Measurements from ENCODE around the gene ABTB1. TPM values are rescaled to one million over a fixed set of nuclear protein-coding genes. Genes with fewer than 3 reads are reported as not detected.

The ABTB1 gene
- total and polyA plus RNA-seq, 9 of the 15 experiments (the other 6 are each of a cell fraction or from before 2014, with no cell fraction given) = 0.04 to 2.3 (median 0.55) TPM; not detected in 1

DNA sequence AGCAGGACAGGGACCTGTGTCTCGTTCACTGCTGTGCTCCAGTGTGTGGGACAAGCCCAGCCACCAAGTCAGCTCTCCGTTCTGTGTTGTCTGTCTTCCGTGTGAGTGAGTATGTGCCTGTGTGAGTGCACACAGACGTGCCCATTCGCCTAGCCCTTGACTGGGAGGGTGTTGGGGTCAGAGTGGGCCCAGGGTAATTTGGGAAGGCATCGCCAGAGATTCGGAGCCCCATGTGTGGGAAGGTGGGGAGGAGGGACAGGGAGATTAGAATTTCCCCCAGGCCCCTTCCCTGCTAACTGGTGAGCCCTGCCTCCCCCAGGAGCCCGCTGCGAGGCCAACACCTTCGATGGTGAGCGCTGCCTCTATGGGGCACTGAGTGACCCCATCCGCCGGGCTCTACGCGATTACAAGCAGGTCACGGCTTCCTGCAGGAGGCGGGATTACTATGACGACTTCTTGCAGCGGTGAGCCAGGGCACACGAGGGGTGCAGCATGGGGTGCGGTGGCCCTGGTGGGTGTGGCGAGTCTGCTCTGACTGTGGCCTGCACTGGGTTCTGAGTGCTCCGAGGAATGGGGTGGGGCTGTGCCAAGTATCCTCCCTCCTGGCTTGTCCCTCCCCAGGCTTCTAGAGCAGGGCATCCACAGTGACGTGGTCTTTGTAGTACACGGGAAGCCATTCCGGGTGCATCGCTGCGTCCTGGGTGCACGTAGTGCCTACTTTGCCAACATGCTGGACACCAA is 3.1 kb downstream of the ABTB1 start:
- in situ Hi-C loops (cut with MboI) (no loop called here), intact Hi-C loops (cut with micrococcal nuclease) (no loop called here)
- DNase-seq (ENCODE audit: extremely low read depth in 1 of 4, low spot score in 3 of 4) (no peak), FAIRE-seq (no peak), ATAC-seq (no peak)
- no peaks in the 10 kb centered on the region for H3K27me3 ChIP-seq (ENCODE audit: control insufficient read depth in 2 of 2, insufficient read depth in 2 of 2, low read length in 2 of 2)
- no peak overlapping the region for H2AFZ ChIP-seq (ENCODE audit: low read depth, low read length)
- no peaks in the 10 kb centered on the region for H3K9me1 ChIP-seq (ENCODE audit: control insufficient read depth, insufficient read depth, low read length)
- H3K36me3 ChIP-seq (ENCODE audit: control insufficient read depth, insufficient read depth, low read length) = no peaks in the 10 kb centered on the region
- no peak overlapping the region for H3K9ac ChIP-seq (ENCODE audit: insufficient read depth in 1 of 2, low read depth in 2 of 2, low read length in 2 of 2)
- H3K27ac ChIP-seq (ENCODE audit: extremely low read depth, low read depth, low read length) = no peak overlapping the region
- CTCF ChIA-PET (ENCODE audit: low intra/inter-chr PET ratio) = no interaction called here
- no peak overlapping the region for H3K4me3 ChIP-seq
- TF ChIP-seq, protein P1, sequence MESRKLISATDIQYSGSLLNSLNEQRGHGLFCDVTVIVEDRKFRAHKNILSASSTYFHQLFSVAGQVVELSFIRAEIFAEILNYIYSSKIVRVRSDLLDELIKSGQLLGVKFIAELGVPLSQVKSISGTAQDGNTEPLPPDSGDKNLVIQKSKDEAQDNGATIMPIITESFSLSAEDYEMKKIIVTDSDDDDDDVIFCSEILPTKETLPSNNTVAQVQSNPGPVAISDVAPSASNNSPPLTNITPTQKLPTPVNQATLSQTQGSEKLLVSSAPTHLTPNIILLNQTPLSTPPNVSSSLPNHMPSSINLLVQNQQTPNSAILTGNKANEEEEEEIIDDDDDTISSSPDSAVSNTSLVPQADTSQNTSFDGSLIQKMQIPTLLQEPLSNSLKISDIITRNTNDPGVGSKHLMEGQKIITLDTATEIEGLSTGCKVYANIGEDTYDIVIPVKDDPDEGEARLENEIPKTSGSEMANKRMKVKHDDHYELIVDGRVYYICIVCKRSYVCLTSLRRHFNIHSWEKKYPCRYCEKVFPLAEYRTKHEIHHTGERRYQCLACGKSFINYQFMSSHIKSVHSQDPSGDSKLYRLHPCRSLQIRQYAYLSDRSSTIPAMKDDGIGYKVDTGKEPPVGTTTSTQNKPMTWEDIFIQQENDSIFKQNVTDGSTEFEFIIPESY (CRISPR knock-in tag; IDR thresholded peaks at IDR 0.05) = peak; percentile 47; the same call in 1 of the 2 replicates
- no peak for TF ChIP-seq ZFP30 (CRISPR knock-in tag; IDR thresholded peaks at IDR 0.05; ENCODE audit: borderline replicate concordance)
- POLR2A ChIA-PET = no interaction called here
- 0 out of 2 replicates have a peak, but pooled peaks cover 4% of the 10 kb centered on the region for H4K20me1 ChIP-seq (replicated peaks; ENCODE audit: control insufficient read depth, insufficient read depth, low read length)
- BruUV-seq (replicated peaks) = no TSS peak
- WGBS (ENCODE audit: insufficient coverage, low coverage, missing lambda C conversion rate) = 26% methylated on average over 15 of the region's 29 CpGs
- H3K4me1 ChIP-seq (replicated peaks in 1 of 2; ENCODE audit: control insufficient read depth in 2 of 2, insufficient read depth in 2 of 2, low read length in 2 of 2) = peaks cover 0 to 51% of the 10 kb centered on the region in 2 experiments; a peak in 2 of 5 replicates
- H3K4me2 ChIP-seq (ENCODE audit: insufficient read depth, low read length) = no peak overlapping the region
- H3K9me3 ChIP-seq (replicated peaks; ENCODE audit: control insufficient read depth, insufficient read depth, low read depth, low read length) = no peaks in the 10 kb centered on the region
- no peaks in the 10 kb centered on the region for H3K79me2 ChIP-seq (ENCODE audit: control insufficient read depth, insufficient read depth, low read length)

Measured in K562 (cell line).